Adrenal gland (tissue), 12 donors: Measurements from ENCODE around the gene RTN4. TPM values are rescaled to one million over a fixed set of nuclear protein-coding genes. Genes with fewer than 3 reads are reported as not detected.
"Not testable (repeated sequence)": the region's sequence is repeated elsewhere in the genome, so short reads cannot be mapped to it uniquely, and the experiment has no call there.

ENCODE experiments used
- DNase-seq, 7 donors: peaks; one replicate each; pipeline ENCODE4 v3.0.0-alpha.2; 2019 to 2020
- H3K27ac ChIP-seq, 5 donors: fragments of 200-600 bp; sonication (generic) in 4 of 5; 1 replicate in 3 of 5; 2 replicates in 2 of 5; pipeline versions ENCODE4 v1.5.1 to v1.8.0; 2016 to 2020; ENCODE audit warnings: mild to moderate bottlenecking in 1 of 5
- H3K27me3 ChIP-seq: fragments of 200-600 bp; 2 replicates; pipeline ENCODE4 v1.8.0; 2021
- H3K36me3 ChIP-seq, 2 donors: fragments of 200-600 bp; replicated peaks in 1 of 2; 1 replicate in 1 of 2; 2 replicates in 1 of 2; pipeline versions ENCODE4 v1.5.1 to v1.8.0; 2018 to 2022
- H3K4me1 ChIP-seq, 2 donors: fragments of 200-600 bp; replicated peaks in 1 of 2; 1 replicate in 1 of 2; 2 replicates in 1 of 2; pipeline versions ENCODE4 v1.5.1 to v1.8.0; 2018 to 2021
- H3K4me3 ChIP-seq, 4 donors: fragments of 200-600 bp; sonication (generic) in 3 of 4; one replicate each; pipeline ENCODE4 v1.5.1; 2016 to 2018
- H3K9me3 ChIP-seq, 3 donors: fragments of 200-600 bp; sonication (generic) in 1 of 3; replicated peaks in 1 of 3; 1 replicate in 2 of 3; 2 replicates in 1 of 3; pipeline versions ENCODE4 v1.5.1 to v1.8.0; 2016 to 2021
- CTCF ChIP-seq, 6 experiments: fragments of 450-650 bp in 4 of 6; fragments of 200-600 bp in 2 of 6; sonication (generic) in 1 of 6; IDR thresholded peaks; 1 replicate in 5 of 6; 2 replicates in 1 of 6; pipeline versions ENCODE4 v1.5.1 to v1.8.0; 2016 to 2021; ENCODE audit warnings: antibody characterized with exemption in 6 of 6, mild to moderate bottlenecking in 2 of 6, moderate library complexity in 1 of 6
- POLR2A ChIP-seq, 2 donors: fragments of 450-650 bp; IDR thresholded peaks; one replicate each; pipeline ENCODE4 v1.6.1; 2017; ENCODE audit warnings: antibody characterized with exemption in 2 of 2, mild to moderate bottlenecking in 2 of 2, moderate library complexity in 1 of 2
- WGBS, 4 donors: extraction: QIAGEN DNeasy Blood & Tissue Kit in 2 of 4; methylation state at CpG; one replicate each; pipeline versions ENCODE4 v1.1.5 to v1.1.7; 2013 to 2017; 5-methylcytosine and 5-hydroxymethylcytosine counted together
- intact Hi-C, 2 donors: fragments of 100-400 bp; cut with DNase I; formaldehyde crosslinking; loops; one replicate each; pipeline versions ENCODE4 v1.14.1 to v1.15.0; 2022 to 2023
- polyA plus RNA-seq, 3 donors: library from polyadenylated mRNA; stranded (reverse); fragments of 200-250 nt in 2 of 3; fragments of 350-450 nt in 1 of 3; fragmentation: Illumina TruSeq in 1 of 3; extraction: RNeasy Lipid Tissue Mini Kit (QIAGEN cat#74804) in 1 of 3; gene quantifications; one replicate each; pipeline ENCODE4 v1.2.3, GENCODE V29; 2013 to 2014
- total RNA-seq, 9 donors: library from RNA; depleted of rRNA in 4 of 9; stranded (reverse); fragments of >200 nt in 4 of 9; fragments of 120-200 nt in 1 of 9; fragmentation: NEBNext Ultra II Directional in 1 of 9; extraction: Animal tissue kit (Norgen Biotek cat#: 25700) in 1 of 9; gene quantifications; one replicate each; pipeline versions ENCODE4 v1.1.0 to v1.2.4, GENCODE V29; 2013 to 2023
- donor health status: healthy with polysubstance abuse.
- donor health status: Bipolar disorder and iron deficiency.
- donor health status: DM: yes; HTN: yes; CAD: no.
- donor health status: DM: no; HTN: no; CAD: no.
- donor health status: DM: no; HTN: no; CAD: no.
- donor health status: DM: yes; HTN: yes; CAD: no.

The RTN4 gene
- total and polyA plus RNA-seq, 12 donors = 114 to 694 (median 444) TPM

- Histone ChIP-seq H3K27ac (no peak overlapping the region), H3K9me3 (no peaks in the 10 kb centered on the region), H3K36me3 (no peaks in the 10 kb centered on the region), H3K4me3 (no peak overlapping the region), H3K27me3 (no peaks in the 10 kb centered on the region), H3K4me1 (peaks cover 3 to 16% of the 10 kb centered on the region in 2 donors)
- no peak for TF ChIP-seq POLR2A (IDR thresholded peaks at IDR 0.05)
- no peak for TF ChIP-seq CTCF (IDR thresholded peaks at IDR 0.05)
- no peak for DNase-seq
- WGBS, 4 donors = 94 to 96% (median 95%) methylated on average over 7 of the region's 7 CpGs
- intact Hi-C loops = no loop called here
Observed at GRCh38 chr2:55054106-55054875, 4.0 kb upstream of the RTN4 start.

GRCh38 chr2:55053225-55053624, 3.0 kb upstream of the RTN4 start:
- peaks cover 3 to 16% of the 10 kb centered on the region in 2 donors for H3K4me1 ChIP-seq
- intact Hi-C loops, DNase-seq, H3K9me3 ChIP-seq, H3K27me3 ChIP-seq, H3K4me3 ChIP-seq, H3K27ac ChIP-seq, H3K36me3 ChIP-seq: not testable (repeated sequence)
- 69 to 86% (median 79%) methylated on average over 4 of the region's 4 CpGs for WGBS, 4 donors

GRCh38 chr2:55052129-55053061, 2.1 kb upstream of the RTN4 start:
- TF ChIP-seq POLR2A (IDR thresholded peaks at IDR 0.05) (no peak), CTCF (IDR thresholded peaks at IDR 0.05) (no peak)
- H3K27me3 ChIP-seq = no peaks in the 10 kb centered on the region
- peaks cover 8 to 23% of the 10 kb centered on the region in 2 donors for H3K4me1 ChIP-seq
- no peaks in the 10 kb centered on the region for H3K36me3 ChIP-seq
- 72 to 74% (median 73%) methylated on average over 7 of the region's 7 CpGs for WGBS, 4 donors
- intact Hi-C loops = no loop called here
- DNase-seq = no peak
- peak overlapping the region in 3 of 5 donors; percentile 98 to 99 (median 99) for H3K27ac ChIP-seq
- peak overlapping the region in 1 of 4 donors; percentile 82 for H3K4me3 ChIP-seq
- H3K9me3 ChIP-seq = no peaks in the 10 kb centered on the region

GRCh38 chr2:55051026-55051866, 995 bp upstream of the RTN4 start:
- intact Hi-C loops = no loop called here
- H3K36me3 ChIP-seq = no peaks in the 10 kb centered on the region
- peak; percentile 63 to 89 (median 84) for DNase-seq
- 19 to 26% (median 23%) methylated on average over 9 of the region's 9 CpGs for WGBS, 4 donors
- peak overlapping the region in 3 of 4 donors; percentile 20 to 82 (median 50) for H3K4me3 ChIP-seq
- H3K27me3 ChIP-seq = no peaks in the 10 kb centered on the region
- peaks cover 18 to 34% of the 10 kb centered on the region in 2 donors for H3K4me1 ChIP-seq
- TF ChIP-seq POLR2A (IDR thresholded peaks at IDR 0.05) (peak in 1 of 2 donors; percentile 79), CTCF (IDR thresholded peaks at IDR 0.05) (peak in 1 of 6 experiments; percentile 2)
- H3K27ac ChIP-seq = peak overlapping the region; percentile 80 to 99 (median 98)
- no peaks in the 10 kb centered on the region for H3K9me3 ChIP-seq
